VCaP (cell line): ENCODE results near the gene BCL11B.

Experiments
- H3K27ac ChIP-seq: fragments of 450-650 bp; 2 replicates; pipeline ENCODE4 v1.5.1; 2017
- CTCF ChIP-seq: fragments of 450-650 bp; conservative IDR thresholded peaks from 2 replicates; pipeline ENCODE4 v1.5.1; 2017; ENCODE audit warnings: mild to moderate bottlenecking, moderate library complexity

BCL11B gene

GRCh38 chr14:99182548-99183250, 89.3 kb downstream of the BCL11B start:
- no peak for TF ChIP-seq CTCF
- H3K27ac ChIP-seq = no peak overlapping the region

- TF ChIP-seq CTCF = no peak
- no peak overlapping the region for H3K27ac ChIP-seq
These were observed 90.0 kb downstream of the BCL11B start for GRCh38 chr14:99181804-99182520.

- no peak for TF ChIP-seq CTCF
- H3K27ac ChIP-seq = no peak overlapping the region
These were observed 90.8 kb downstream of the BCL11B start for GRCh38 chr14:99181241-99181640.

- no peak overlapping the region for H3K27ac ChIP-seq
- no peak for TF ChIP-seq CTCF
These were observed 92.1 kb downstream of the BCL11B start for GRCh38 chr14:99179946-99180345.

- TF ChIP-seq CTCF = no peak
- H3K27ac ChIP-seq = no peak overlapping the region
These were observed 92.5 kb downstream of the BCL11B start for GRCh38 chr14:99179506-99179905.

- no peak overlapping the region for H3K27ac ChIP-seq
These were observed 93.8 kb downstream of the BCL11B start for GRCh38 chr14:99177886-99178835.

More at GRCh38 chr14:99177886-99178835, 93.8 kb downstream of the BCL11B start:
- no peak for TF ChIP-seq CTCF
